ENCODE measurements around the gene SYT5. TPM values are rescaled to one million over a fixed set of nuclear protein-coding genes. Genes with fewer than 3 reads are reported as not detected.

Gene SYT5
- total and polyA plus RNA-seq, 2 experiments from 2014 or later: 0.98 to 1.4 TPM

DNA sequence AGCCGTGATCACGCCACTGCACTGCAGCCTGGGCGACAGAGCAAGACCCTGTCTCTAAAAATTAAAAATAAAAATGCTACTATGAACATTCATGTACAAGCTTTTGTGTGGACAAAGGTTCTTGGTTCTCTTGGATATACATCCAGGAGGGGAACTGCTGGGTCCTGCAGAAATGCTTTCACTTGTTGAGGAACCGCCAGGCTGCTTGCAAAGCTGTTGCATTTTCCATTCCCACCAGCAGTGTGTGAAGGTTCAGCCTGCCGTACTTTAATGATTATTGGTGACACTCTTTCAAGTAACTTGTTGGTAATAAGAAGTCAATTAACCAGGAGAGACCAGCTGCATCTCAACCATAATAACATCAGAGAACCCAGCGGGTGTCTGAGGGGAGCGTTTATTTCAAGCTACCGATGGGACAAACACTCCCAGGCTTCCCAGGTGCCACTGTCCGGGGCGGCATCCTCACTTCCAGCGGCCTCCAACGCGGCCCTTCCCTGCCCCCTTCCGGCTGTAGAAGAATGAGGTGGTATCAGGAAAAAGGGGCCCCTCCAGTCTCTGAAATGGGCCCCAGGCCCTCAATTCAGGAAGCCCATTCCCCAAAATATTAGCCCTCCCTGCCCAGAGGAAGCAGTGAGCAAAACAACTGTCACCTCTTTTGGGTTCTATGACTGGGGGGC lies 47.5 kb downstream of the SYT5 start:
- Histone ChIP-seq H3K9me3 (ENCODE audit: low read depth) (no peaks in the 10 kb centered on the region), H3K4me2 (no peak overlapping the region), H3K9me2 (replicated peaks; ENCODE audit: insufficient read depth) (no peaks in the 10 kb centered on the region), H3K4me1 (ENCODE audit: insufficient read depth) (no peaks in the 10 kb centered on the region), H3K27me3 (no peaks in the 10 kb centered on the region), H3K79me2 (no peaks in the 10 kb centered on the region), H3K36me3 (replicated peaks; ENCODE audit: insufficient read depth, low read depth) (no peaks in the 10 kb centered on the region), H4K20me1 (ENCODE audit: insufficient read depth, poor library complexity, severe bottlenecking) (no peaks in the 10 kb centered on the region), H2AFZ (no peak overlapping the region), H3K27ac (no peak overlapping the region), H3K4me3 (no peak overlapping the region)
- 80% methylated on average over 14 of the region's 14 CpGs for WGBS (ENCODE audit: low lambda C conversion rate, missing lambda C conversion rate)
- no peak for DNase-seq (ENCODE audit: low spot score)
- TF ChIP-seq EZH2phosphoT487 (IDR thresholded peaks at IDR 0.05; ENCODE audit: low read depth, severe bottlenecking, unreplicated experiment): no peak
- no peak for TF ChIP-seq EZH2 (IDR thresholded peaks at IDR 0.05; ENCODE audit: borderline replicate concordance)
- TF ChIP-seq, protein P1, sequence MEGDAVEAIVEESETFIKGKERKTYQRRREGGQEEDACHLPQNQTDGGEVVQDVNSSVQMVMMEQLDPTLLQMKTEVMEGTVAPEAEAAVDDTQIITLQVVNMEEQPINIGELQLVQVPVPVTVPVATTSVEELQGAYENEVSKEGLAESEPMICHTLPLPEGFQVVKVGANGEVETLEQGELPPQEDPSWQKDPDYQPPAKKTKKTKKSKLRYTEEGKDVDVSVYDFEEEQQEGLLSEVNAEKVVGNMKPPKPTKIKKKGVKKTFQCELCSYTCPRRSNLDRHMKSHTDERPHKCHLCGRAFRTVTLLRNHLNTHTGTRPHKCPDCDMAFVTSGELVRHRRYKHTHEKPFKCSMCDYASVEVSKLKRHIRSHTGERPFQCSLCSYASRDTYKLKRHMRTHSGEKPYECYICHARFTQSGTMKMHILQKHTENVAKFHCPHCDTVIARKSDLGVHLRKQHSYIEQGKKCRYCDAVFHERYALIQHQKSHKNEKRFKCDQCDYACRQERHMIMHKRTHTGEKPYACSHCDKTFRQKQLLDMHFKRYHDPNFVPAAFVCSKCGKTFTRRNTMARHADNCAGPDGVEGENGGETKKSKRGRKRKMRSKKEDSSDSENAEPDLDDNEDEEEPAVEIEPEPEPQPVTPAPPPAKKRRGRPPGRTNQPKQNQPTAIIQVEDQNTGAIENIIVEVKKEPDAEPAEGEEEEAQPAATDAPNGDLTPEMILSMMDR (IDR thresholded peaks at IDR 0.05; ENCODE audit: poor library complexity): no peak

DNA sequence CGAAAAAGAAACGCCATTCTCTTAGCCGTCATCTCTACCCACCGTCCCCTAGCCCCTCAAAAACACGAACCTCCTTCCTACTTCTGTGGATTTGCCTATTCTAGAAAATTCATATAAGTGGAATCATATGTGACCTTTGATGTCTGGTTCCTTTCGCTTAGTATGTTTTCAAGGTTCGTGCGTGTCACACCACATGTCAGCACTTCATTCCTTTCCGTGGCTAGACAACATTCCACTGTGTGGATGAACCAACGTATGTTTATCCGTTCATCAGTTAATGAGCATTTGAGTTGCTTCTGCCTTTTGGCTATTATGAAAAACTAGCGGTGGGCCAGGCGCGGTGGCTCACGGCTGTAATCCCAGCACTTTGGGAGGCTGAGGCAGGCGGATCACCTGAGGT lies 48.7 kb downstream of the SYT5 start:
- Histone ChIP-seq H2AFZ (no peak overlapping the region), H3K4me3 (no peak overlapping the region), H3K36me3 (replicated peaks; ENCODE audit: insufficient read depth, low read depth) (no peaks in the 10 kb centered on the region), H3K4me1 (ENCODE audit: insufficient read depth) (no peaks in the 10 kb centered on the region), H3K9me3 (ENCODE audit: low read depth) (no peaks in the 10 kb centered on the region), H3K4me2 (no peak overlapping the region), H3K79me2 (no peaks in the 10 kb centered on the region), H3K27me3 (no peaks in the 10 kb centered on the region), H3K9me2 (replicated peaks; ENCODE audit: insufficient read depth) (no peaks in the 10 kb centered on the region), H4K20me1 (ENCODE audit: insufficient read depth, poor library complexity, severe bottlenecking) (no peaks in the 10 kb centered on the region), H3K27ac (no peak overlapping the region)
- WGBS (ENCODE audit: low lambda C conversion rate, missing lambda C conversion rate): 86% methylated on average over 16 of the region's 16 CpGs
- TF ChIP-seq EZH2 (IDR thresholded peaks at IDR 0.05; ENCODE audit: borderline replicate concordance): no peak
- TF ChIP-seq EZH2phosphoT487 (IDR thresholded peaks at IDR 0.05; ENCODE audit: low read depth, severe bottlenecking, unreplicated experiment): no peak
- TF ChIP-seq, protein P1 (IDR thresholded peaks at IDR 0.05; ENCODE audit: poor library complexity): no peak
- no peak for DNase-seq (ENCODE audit: low spot score)

Small RNAs within 50 kb of the gene (microRNA-seq; reads per million reads assigned to microRNA genes)
- gene MIR7975: not detected

Small RNAs within 50 kb of the gene (small RNA-seq; reads per million reads assigned to genes)
- not detected for gene MIR7975
- not detected for gene RF01210

Other genes with a start within 250 kb of the SYT5 start
- gene NLRP7, start 232.8 kb downstream of the SYT5 start, total RNA-seq: not detected in 2 replicates
- gene NLRP7, start 232.8 kb downstream of the SYT5 start, polyA plus RNA-seq: not detected in 2 replicates
- 37.1 and 40.2 TPM in 2 replicates for gene NLRP2, start 213.9 kb downstream of the SYT5 start, total RNA-seq
- 16.5 and 22.1 TPM in 2 replicates for gene NLRP2, start 213.9 kb downstream of the SYT5 start, polyA plus RNA-seq
- 0.07 TPM in 1 of 2 replicates, not detected in the other for gene GP6, start 142.0 kb downstream of the SYT5 start, total RNA-seq
- gene GP6, start 142.0 kb downstream of the SYT5 start, polyA plus RNA-seq: 0.24 and 0.93 TPM in 2 replicates
- 14.5 and 17.3 TPM in 2 replicates for gene RDH13, start 117.1 kb downstream of the SYT5 start, total RNA-seq
- gene RDH13, start 117.1 kb downstream of the SYT5 start, polyA plus RNA-seq: 17.7 and 21.9 TPM in 2 replicates
- 20.5 and 25.7 TPM in 2 replicates for gene EPS8L1, start 104.4 kb downstream of the SYT5 start, total RNA-seq
- gene EPS8L1, start 104.4 kb downstream of the SYT5 start, polyA plus RNA-seq: 33.8 and 49.6 TPM in 2 replicates
- 69.7 and 71.8 TPM in 2 replicates for gene PPP1R12C, start 62.7 kb downstream of the SYT5 start, total RNA-seq
- 74.5 and 83.6 TPM in 2 replicates for gene PPP1R12C, start 62.7 kb downstream of the SYT5 start, polyA plus RNA-seq
- gene TNNT1, start 31.1 kb downstream of the SYT5 start, total RNA-seq: 9.6 and 11.5 TPM in 2 replicates
- gene TNNT1, start 31.1 kb downstream of the SYT5 start, polyA plus RNA-seq: 32.1 and 86.4 TPM in 2 replicates
- 1.4 and 2.9 TPM in 2 replicates for gene TNNI3, start 22.6 kb downstream of the SYT5 start, total RNA-seq
- 1.4 and 1.6 TPM in 2 replicates for gene TNNI3, start 22.6 kb downstream of the SYT5 start, polyA plus RNA-seq
- 0.17 and 1.9 TPM in 2 replicates for gene DNAAF3, start 13.7 kb downstream of the SYT5 start, total RNA-seq
- 3.8 and 4.9 TPM in 2 replicates for gene DNAAF3, start 13.7 kb downstream of the SYT5 start, polyA plus RNA-seq
- 30.9 and 31.5 TPM in 2 replicates for gene PTPRH, start 29.2 kb upstream of the SYT5 start, total RNA-seq
- gene PTPRH, start 29.2 kb upstream of the SYT5 start, polyA plus RNA-seq: 7.2 and 7.3 TPM in 2 replicates
- 18.6 and 21.1 TPM in 2 replicates for gene TMEM86B, start 48.5 kb upstream of the SYT5 start, total RNA-seq
- gene TMEM86B, start 48.5 kb upstream of the SYT5 start, polyA plus RNA-seq: 48.6 and 62.3 TPM in 2 replicates
- 37.1 and 39.5 TPM in 2 replicates for gene PPP6R1, start 78.7 kb upstream of the SYT5 start, total RNA-seq
- 76.0 and 79.3 TPM in 2 replicates for gene PPP6R1, start 78.7 kb upstream of the SYT5 start, polyA plus RNA-seq
- gene HSPBP1, start 99.8 kb upstream of the SYT5 start, total RNA-seq: 31.5 and 33.9 TPM in 2 replicates
- gene HSPBP1, start 99.8 kb upstream of the SYT5 start, polyA plus RNA-seq: 52.2 and 54.5 TPM in 2 replicates
- 3.3 and 13.2 TPM in 2 replicates for gene BRSK1, start 103.7 kb upstream of the SYT5 start, total RNA-seq
- gene BRSK1, start 103.7 kb upstream of the SYT5 start, polyA plus RNA-seq: 2.4 and 2.7 TPM in 2 replicates
- gene TMEM150B, start 145.1 kb upstream of the SYT5 start, total RNA-seq: 10.6 and 25.4 TPM in 2 replicates
- gene TMEM150B, start 145.1 kb upstream of the SYT5 start, polyA plus RNA-seq: 8.1 and 9.2 TPM in 2 replicates
- gene KMT5C, start 159.6 kb upstream of the SYT5 start, total RNA-seq: 13.6 and 22.8 TPM in 2 replicates
- 23.6 and 38.0 TPM in 2 replicates for gene KMT5C, start 159.6 kb upstream of the SYT5 start, polyA plus RNA-seq
- gene COX6B2, start 174.4 kb upstream of the SYT5 start, total RNA-seq: 0.20 and 0.50 TPM in 2 replicates
- 4.5 and 7.8 TPM in 2 replicates for gene COX6B2, start 174.4 kb upstream of the SYT5 start, polyA plus RNA-seq
- gene GARIN5B, start 183.0 kb upstream of the SYT5 start, total RNA-seq: not detected in 2 replicates
- 0.18 TPM in 1 of 2 replicates, not detected in the other for gene GARIN5B, start 183.0 kb upstream of the SYT5 start, polyA plus RNA-seq
- gene IL11, start 190.2 kb upstream of the SYT5 start, total RNA-seq: 1.4 and 4.4 TPM in 2 replicates
- 6.6 and 8.5 TPM in 2 replicates for gene IL11, start 190.2 kb upstream of the SYT5 start, polyA plus RNA-seq
- not detected in 2 replicates for gene TMEM190, start 196.5 kb upstream of the SYT5 start, total RNA-seq
- gene TMEM190, start 196.5 kb upstream of the SYT5 start, polyA plus RNA-seq: 6.6 and 13.0 TPM in 2 replicates
- 1.8 and 9.1 TPM in 2 replicates for gene TMEM238, start 204.0 kb upstream of the SYT5 start, total RNA-seq
- 29.6 and 39.2 TPM in 2 replicates for gene TMEM238, start 204.0 kb upstream of the SYT5 start, polyA plus RNA-seq
- gene RPL28, start 205.6 kb upstream of the SYT5 start, total RNA-seq: 604 and 984 TPM in 2 replicates
- gene RPL28, start 205.6 kb upstream of the SYT5 start, polyA plus RNA-seq: 410 and 437 TPM in 2 replicates
- 18.5 and 20.4 TPM in 2 replicates for gene UBE2S, start 227.5 kb upstream of the SYT5 start, total RNA-seq
- 105 and 116 TPM in 2 replicates for gene UBE2S, start 227.5 kb upstream of the SYT5 start, polyA plus RNA-seq

Data from hepatocyte (in vitro differentiated cells).